Suprapubic skin (tissue), 4 donors: ENCODE results near the gene ITLN1. TPM values are rescaled to one million over a fixed set of nuclear protein-coding genes. Genes with fewer than 3 reads are reported as not detected.

Experiments
- DNase-seq, 2 donors: peaks; one replicate each; pipeline ENCODE4 v3.0.0-alpha.2; 2019; ENCODE audit warnings: low spot score in 2 of 2
- H3K27ac ChIP-seq: fragments of 200-600 bp; sonication (generic); one replicate; pipeline ENCODE4 v1.5.1; 2019
- H3K27me3 ChIP-seq: fragments of 200-600 bp; sonication (generic); one replicate; pipeline ENCODE4 v1.5.1; 2019
- H3K36me3 ChIP-seq: fragments of 200-600 bp; sonication (generic); one replicate; pipeline ENCODE4 v1.5.1; 2019
- H3K4me1 ChIP-seq: fragments of 200-600 bp; sonication (generic); one replicate; pipeline ENCODE4 v1.5.1; 2019
- H3K4me3 ChIP-seq: fragments of 200-600 bp; sonication (generic); one replicate; pipeline ENCODE4 v1.5.1; 2019; ENCODE audit warnings: mild to moderate bottlenecking
- H3K9me3 ChIP-seq: fragments of 200-600 bp; sonication (generic); one replicate; pipeline ENCODE4 v1.5.1; 2019
- EP300 ChIP-seq: sonication (generic); formaldehyde crosslinking; IDR thresholded peaks from one replicate; pipeline ENCODE4 v1.6.1; 2017; ENCODE audit warnings: antibody characterized with exemption
- POLR2A ChIP-seq, 2 donors: fragments of 450-650 bp; IDR thresholded peaks; one replicate each; pipeline ENCODE4 v1.6.1; 2017; ENCODE audit warnings: antibody characterized with exemption in 2 of 2, mild to moderate bottlenecking in 2 of 2, moderate library complexity in 2 of 2
- POLR2AphosphoS5 ChIP-seq, 3 donors: sonication (generic); formaldehyde crosslinking; IDR thresholded peaks; one replicate each; pipeline ENCODE4 v1.6.1; 2017; ENCODE audit warnings: antibody characterized with exemption in 3 of 3
- WGBS: methylation state at CpG from one replicate; pipeline ENCODE4 v1.1.5; 2018; 5-methylcytosine and 5-hydroxymethylcytosine counted together
- total RNA-seq, 4 donors: library from RNA; depleted of rRNA; stranded (reverse); fragments of >200 nt; gene quantifications; one replicate each; pipeline ENCODE4 v1.1.0, GENCODE V29; 2016
- TF ChIP-seq, protein P1 (sequence below), 2 donors: fragments of 200-600 bp in 1 of 2; fragments of 450-650 bp in 1 of 2; sonication (generic) in 1 of 2; IDR thresholded peaks; one replicate each; pipeline ENCODE4 v1.5.1; 2016 to 2019; ENCODE audit warnings: antibody characterized with exemption in 2 of 2, mild to moderate bottlenecking in 1 of 2, moderate library complexity in 1 of 2

ITLN1 gene
- total RNA-seq, 4 donors from 2014 or later = not detected

DNA sequence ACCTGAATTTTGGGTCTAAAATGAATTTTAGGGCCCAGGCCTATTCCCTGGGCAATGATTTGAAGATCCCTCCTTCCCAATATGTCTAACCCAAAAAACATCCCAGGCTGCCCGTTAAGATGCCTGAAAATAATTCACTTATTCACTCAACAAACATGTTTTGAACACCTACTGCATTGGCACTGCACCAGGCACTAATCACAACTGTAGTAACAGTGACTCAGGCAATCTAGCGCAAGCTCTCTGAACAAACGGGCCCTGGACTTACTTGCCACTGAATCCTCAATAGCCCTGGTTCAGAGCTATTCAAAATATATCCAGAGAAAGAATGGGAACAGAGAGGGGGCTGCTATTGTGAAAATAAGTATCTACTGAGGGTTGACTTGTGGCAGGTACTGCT, 26.5 kb downstream of the ITLN1 start:
- no peaks in the 10 kb centered on the region for H3K27me3 ChIP-seq
- H3K9me3 ChIP-seq = no peaks in the 10 kb centered on the region
- WGBS = 52% methylated on average over 3 of the region's 3 CpGs
- no peak overlapping the region for H3K27ac ChIP-seq
- peaks cover 9% of the 10 kb centered on the region for H3K4me1 ChIP-seq
- no peak for TF ChIP-seq EP300
- no peak for TF ChIP-seq POLR2AphosphoS5 (IDR thresholded peaks at IDR 0.05)
- TF ChIP-seq, protein P1, sequence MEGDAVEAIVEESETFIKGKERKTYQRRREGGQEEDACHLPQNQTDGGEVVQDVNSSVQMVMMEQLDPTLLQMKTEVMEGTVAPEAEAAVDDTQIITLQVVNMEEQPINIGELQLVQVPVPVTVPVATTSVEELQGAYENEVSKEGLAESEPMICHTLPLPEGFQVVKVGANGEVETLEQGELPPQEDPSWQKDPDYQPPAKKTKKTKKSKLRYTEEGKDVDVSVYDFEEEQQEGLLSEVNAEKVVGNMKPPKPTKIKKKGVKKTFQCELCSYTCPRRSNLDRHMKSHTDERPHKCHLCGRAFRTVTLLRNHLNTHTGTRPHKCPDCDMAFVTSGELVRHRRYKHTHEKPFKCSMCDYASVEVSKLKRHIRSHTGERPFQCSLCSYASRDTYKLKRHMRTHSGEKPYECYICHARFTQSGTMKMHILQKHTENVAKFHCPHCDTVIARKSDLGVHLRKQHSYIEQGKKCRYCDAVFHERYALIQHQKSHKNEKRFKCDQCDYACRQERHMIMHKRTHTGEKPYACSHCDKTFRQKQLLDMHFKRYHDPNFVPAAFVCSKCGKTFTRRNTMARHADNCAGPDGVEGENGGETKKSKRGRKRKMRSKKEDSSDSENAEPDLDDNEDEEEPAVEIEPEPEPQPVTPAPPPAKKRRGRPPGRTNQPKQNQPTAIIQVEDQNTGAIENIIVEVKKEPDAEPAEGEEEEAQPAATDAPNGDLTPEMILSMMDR (IDR thresholded peaks at IDR 0.05) = no peak
- TF ChIP-seq POLR2A (IDR thresholded peaks at IDR 0.05) = no peak
- DNase-seq = no peak
- no peaks in the 10 kb centered on the region for H3K36me3 ChIP-seq
- no peak overlapping the region for H3K4me3 ChIP-seq

DNA sequence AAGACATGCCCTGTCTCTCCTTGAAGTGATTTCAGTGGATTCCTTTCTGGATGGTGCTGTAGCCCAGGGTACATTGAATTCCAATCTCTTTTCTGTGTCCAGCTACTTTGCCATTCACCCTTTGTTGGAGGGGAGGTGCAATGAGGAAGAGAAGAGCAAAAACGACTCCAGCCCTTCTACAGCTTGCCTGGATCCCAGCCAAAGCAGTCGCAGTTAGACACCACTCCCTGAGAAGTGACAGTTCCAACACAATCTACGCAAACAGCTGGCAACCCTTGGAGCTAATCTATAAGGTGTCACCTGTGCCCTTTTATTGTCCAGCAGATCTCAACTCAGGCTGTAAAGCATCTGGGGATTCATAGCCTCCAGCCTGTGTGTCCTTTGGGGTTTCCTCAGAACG, 26.9 kb downstream of the ITLN1 start:
- WGBS = 18% methylated on average over 4 of the region's 4 CpGs
- Histone ChIP-seq H3K27ac (no peak overlapping the region), H3K4me1 (peaks cover 9% of the 10 kb centered on the region), H3K36me3 (no peaks in the 10 kb centered on the region), H3K27me3 (no peaks in the 10 kb centered on the region), H3K4me3 (no peak overlapping the region), H3K9me3 (no peaks in the 10 kb centered on the region)
- TF ChIP-seq POLR2AphosphoS5 (IDR thresholded peaks at IDR 0.05) (no peak), EP300 (no peak), POLR2A (IDR thresholded peaks at IDR 0.05) (no peak)
- TF ChIP-seq, protein P1 (IDR thresholded peaks at IDR 0.05) = no peak
- no peak for DNase-seq

DNA sequence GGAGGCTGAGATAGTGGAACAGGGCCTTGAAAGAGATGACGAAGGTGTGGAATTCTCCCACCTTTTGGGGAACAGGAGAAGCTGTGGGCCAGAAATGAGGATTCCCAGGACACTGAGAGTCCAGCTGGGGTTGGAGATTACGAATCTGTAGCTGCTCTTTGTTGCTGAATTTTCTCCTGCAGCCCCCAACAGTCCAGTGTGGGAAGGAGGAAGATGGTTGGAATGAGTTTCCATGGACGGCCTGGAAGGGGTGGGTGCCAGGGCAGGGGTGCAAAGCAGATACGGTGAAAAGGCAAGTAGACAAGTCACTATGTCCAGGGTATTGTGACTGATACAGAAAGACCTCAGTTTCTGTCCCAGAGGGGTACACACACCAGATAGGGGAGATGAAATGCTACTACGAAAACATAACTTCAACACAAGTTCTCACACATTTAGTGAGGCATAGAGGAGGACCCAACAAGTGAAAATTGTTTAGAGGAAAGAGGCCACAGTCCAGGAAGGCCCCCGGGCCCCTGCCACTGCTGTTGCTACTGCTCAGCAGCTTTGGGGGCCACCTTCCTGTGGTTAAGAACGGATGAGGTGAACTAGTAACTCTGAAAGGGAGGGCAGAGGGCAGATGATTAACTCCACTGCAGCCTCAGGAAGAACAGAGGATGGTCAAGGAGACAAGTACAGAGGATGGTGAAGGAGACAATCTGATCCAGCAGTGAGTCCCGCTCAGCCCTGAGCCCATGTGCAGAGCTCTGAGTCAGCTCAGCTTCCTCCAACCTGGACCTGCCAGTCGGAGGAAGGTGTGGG, 29.6 kb downstream of the ITLN1 start:
- no peak for DNase-seq
- no peaks in the 10 kb centered on the region for H3K9me3 ChIP-seq
- H3K36me3 ChIP-seq = no peaks in the 10 kb centered on the region
- H3K4me1 ChIP-seq = no peaks in the 10 kb centered on the region
- no peak overlapping the region for H3K27ac ChIP-seq
- 73% methylated on average over 9 of the region's 9 CpGs for WGBS
- no peak overlapping the region for H3K4me3 ChIP-seq
- no peak for TF ChIP-seq EP300
- TF ChIP-seq, protein P1 (IDR thresholded peaks at IDR 0.05) = no peak
- TF ChIP-seq POLR2AphosphoS5 (IDR thresholded peaks at IDR 0.05) = no peak
- TF ChIP-seq POLR2A (IDR thresholded peaks at IDR 0.05) = no peak
- H3K27me3 ChIP-seq = no peaks in the 10 kb centered on the region

DNA sequence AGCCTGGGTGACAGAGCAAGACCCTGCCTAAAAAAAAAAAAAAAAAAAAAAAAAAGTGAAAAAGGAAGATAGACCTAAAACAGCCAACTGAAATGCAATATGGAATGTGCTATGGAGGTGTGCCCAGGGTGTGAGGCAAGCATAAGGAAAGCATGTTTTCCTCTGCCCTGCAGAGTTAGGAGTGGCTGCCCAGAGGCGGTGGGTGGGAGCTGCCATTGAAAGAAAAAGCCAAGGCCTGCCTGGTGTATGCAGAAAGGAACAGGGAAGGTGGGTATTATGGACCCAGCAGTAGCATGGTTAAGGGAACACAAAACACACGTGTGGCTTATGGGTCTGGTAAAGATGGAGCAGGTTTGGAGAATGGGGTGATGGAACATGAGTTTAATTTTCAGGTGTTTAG, 31.2 kb downstream of the ITLN1 start:
- no peak overlapping the region for H3K27ac ChIP-seq
- H3K4me1 ChIP-seq = no peaks in the 10 kb centered on the region
- DNase-seq = no peak
- TF ChIP-seq, protein P1 (IDR thresholded peaks at IDR 0.05) = no peak
- TF ChIP-seq EP300 (no peak), POLR2A (IDR thresholded peaks at IDR 0.05) (no peak), POLR2AphosphoS5 (IDR thresholded peaks at IDR 0.05) (no peak)
- WGBS = 37% methylated on average over 2 of the region's 2 CpGs
- H3K9me3 ChIP-seq = no peaks in the 10 kb centered on the region
- H3K36me3 ChIP-seq = no peaks in the 10 kb centered on the region
- H3K27me3 ChIP-seq = no peaks in the 10 kb centered on the region
- H3K4me3 ChIP-seq = no peak overlapping the region

DNA sequence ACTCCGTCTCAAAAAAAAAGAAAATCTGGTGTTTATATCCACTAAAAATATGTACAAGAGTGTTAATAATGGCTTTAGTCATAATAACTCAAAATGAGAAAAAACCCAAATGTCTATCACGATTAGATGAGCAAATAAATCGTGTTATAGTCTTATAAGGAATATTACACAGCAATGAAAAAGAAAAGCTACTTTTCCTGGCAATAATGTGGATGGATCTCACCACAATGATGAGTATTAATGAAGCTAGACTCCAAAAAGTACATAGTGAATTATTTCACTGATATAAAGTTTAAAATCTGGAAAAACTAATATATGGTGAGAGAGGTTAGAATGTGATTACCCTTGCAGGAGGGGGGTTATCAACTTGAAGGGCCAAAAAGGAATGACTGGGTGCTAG, 32.0 kb downstream of the ITLN1 start:
- no peak overlapping the region for H3K4me3 ChIP-seq
- H3K4me1 ChIP-seq = no peaks in the 10 kb centered on the region
- no peaks in the 10 kb centered on the region for H3K27me3 ChIP-seq
- TF ChIP-seq, protein P1 (IDR thresholded peaks at IDR 0.05) = no peak
- TF ChIP-seq POLR2AphosphoS5 (IDR thresholded peaks at IDR 0.05) (no peak), EP300 (no peak), POLR2A (IDR thresholded peaks at IDR 0.05) (no peak)
- WGBS = 85% methylated on average over 3 of the region's 3 CpGs
- no peak overlapping the region for H3K27ac ChIP-seq
- no peaks in the 10 kb centered on the region for H3K36me3 ChIP-seq
- no peaks in the 10 kb centered on the region for H3K9me3 ChIP-seq
- DNase-seq = no peak
